ENCODE results near the gene TTC7B. TPM values are rescaled to one million over a fixed set of nuclear protein-coding genes. Genes with fewer than 3 reads are reported as not detected.

TTC7B gene
- total and polyA plus RNA-seq, 2 of the 8 experiments (the other 6 are each of a cell fraction or from before 2014, with no cell fraction given), result 23.7 to 34.0 TPM

DNA sequence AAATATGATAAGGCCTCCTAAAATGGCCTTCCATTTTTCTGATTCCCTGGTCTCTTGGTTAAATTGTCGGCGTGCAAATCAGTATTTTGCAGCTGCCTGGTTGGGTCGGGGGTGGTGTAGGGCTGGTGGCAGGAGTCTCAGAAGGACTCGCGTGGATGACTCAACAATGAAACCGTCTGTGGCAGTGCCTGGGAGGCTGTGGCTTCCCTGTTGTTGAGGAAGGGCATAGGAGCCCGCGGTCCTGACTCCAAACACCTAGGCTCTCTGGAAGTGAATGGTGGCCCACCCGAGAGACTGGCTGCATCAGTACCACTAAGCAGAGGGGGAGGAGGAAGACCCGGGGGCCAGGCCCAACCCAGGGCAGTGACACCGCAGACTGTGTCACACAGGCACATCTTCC is 207.9 kb downstream of the TTC7B start:
- no peak overlapping the region for H2BK5ac ChIP-seq (ENCODE audit: low read depth, low read length)
- H4K8ac ChIP-seq (ENCODE audit: extremely low read depth, insufficient read depth, low read length), result no peak overlapping the region
- peaks cover 8 to 23% (median 20%) of the 10 kb centered on the region in 4 experiments; a peak in 6 of 7 replicates for H3K4me1 ChIP-seq (replicated peaks in 1 of 4; ENCODE audit: control insufficient read depth in 3 of 4, insufficient read depth in 4 of 4, low read length in 3 of 4)
- 81% methylated on average over 11 of the region's 11 CpGs; no CpG with 5 or more reads in 1 of the 2 experiments for WGBS, 2 experiments (ENCODE audit: extremely low coverage in 1 of 2, insufficient coverage in 1 of 2, insufficient read length in 1 of 2, insufficient replicate concordance in 2 of 2, low coverage in 1 of 2, low lambda C conversion rate in 2 of 2, missing lambda C conversion rate in 1 of 2)
- H3K56ac ChIP-seq (replicated peaks; ENCODE audit: insufficient read length, low read depth, low read length), result no peak overlapping the region
- no peaks in the 10 kb centered on the region for H3K79me2 ChIP-seq (ENCODE audit: control insufficient read depth in 1 of 2, insufficient read depth in 2 of 2, low read length in 2 of 2)
- H4K20me1 ChIP-seq (replicated peaks in 1 of 2; ENCODE audit: control insufficient read depth in 1 of 2, insufficient read depth in 2 of 2, low read length in 2 of 2), result no peaks in the 10 kb centered on the region
- CTCF ChIA-PET (ENCODE audit: partially characterized antibody), result interaction anchor here (1.1 to 2.6 kb wide), 8 partner anchors 9 to 209 kb away, joined by 3 to 9 read pairs (median 4); no protein-coding TSS in a partner anchor
- no peak overlapping the region for H2BK20ac ChIP-seq (ENCODE audit: low read length)
- H3K23me2 ChIP-seq (ENCODE audit: low read depth, low read length), result no peaks in the 10 kb centered on the region
- no peak for FAIRE-seq
- H2BK12ac ChIP-seq (ENCODE audit: low read depth, low read length), result no peak overlapping the region
- no peak overlapping the region for H4K5ac ChIP-seq (ENCODE audit: insufficient read length, low read depth, low read length)
- no peak overlapping the region for H3K23ac ChIP-seq (ENCODE audit: insufficient read length)
- H2BK15ac ChIP-seq (ENCODE audit: low read length), result 0 out of 2 replicates have a peak overlapping the region, but pooled peaks have one; percentile 36
- H3K9ac ChIP-seq (replicated peaks in 1 of 4; ENCODE audit: extremely low read depth in 1 of 4, low read depth in 3 of 4, low read length in 3 of 4), result no peak overlapping the region
- H3K18ac ChIP-seq (ENCODE audit: extremely low read depth, low read length), result no peak overlapping the region
- H2AK5ac ChIP-seq (ENCODE audit: low read depth, low read length), result no peak overlapping the region
- no peak overlapping the region for H2BK120ac ChIP-seq (replicated peaks; ENCODE audit: low read depth, low read length)
- POLR2A ChIA-PET (ENCODE audit: partially characterized antibody), result interaction anchor here (1.0 to 1.7 kb wide), 2 partner anchors 34 to 154 kb away, joined by 3 to 6 read pairs; no protein-coding TSS in a partner anchor
- H3K4ac ChIP-seq (replicated peaks; ENCODE audit: insufficient read length, low read depth, low read length), result no peak overlapping the region
- no peak overlapping the region for H3K4me3 ChIP-seq (ENCODE audit: extremely low read depth in 1 of 4, insufficient read depth in 2 of 4, low read depth in 3 of 4, low read length in 4 of 4)
- no peak for DNase-seq (ENCODE audit: low read depth in 1 of 2, low spot score in 2 of 2)
- no peaks in the 10 kb centered on the region for H3K79me1 ChIP-seq (ENCODE audit: low read depth, low read length)
- H4K91ac ChIP-seq (replicated peaks; ENCODE audit: insufficient read length, low read length), result no peak overlapping the region
- H3K14ac ChIP-seq (ENCODE audit: insufficient read length), result no peak overlapping the region
- H3K36me3 ChIP-seq (ENCODE audit: control insufficient read depth in 2 of 4, insufficient read depth in 4 of 4, low read length in 3 of 4), result no peaks in the 10 kb centered on the region
- no peaks in the 10 kb centered on the region for H3K9me3 ChIP-seq (ENCODE audit: insufficient read depth in 2 of 2, low read depth in 1 of 2, low read length in 1 of 2)
- no peak overlapping the region for H3K27ac ChIP-seq (ENCODE audit: low read depth, low read length)
- no peaks in the 10 kb centered on the region for H3K27me3 ChIP-seq (replicated peaks in 1 of 4; ENCODE audit: control insufficient read depth in 3 of 4, extremely low read depth in 1 of 4, insufficient read depth in 3 of 4, low read length in 3 of 4)
- H2AFZ ChIP-seq (ENCODE audit: low read length), result no peak overlapping the region
- no peak overlapping the region for H3K4me2 ChIP-seq (ENCODE audit: insufficient read depth in 1 of 2, low read depth in 2 of 2, low read length in 2 of 2)
- TF ChIP-seq CBX5 (IDR thresholded peaks at IDR 0.05; ENCODE audit: low read depth, low read length), result no peak
